ENCODE results near the gene CASP5. TPM values are rescaled to one million over a fixed set of nuclear protein-coding genes. Genes with fewer than 3 reads are reported as not detected.
"Not testable (repeated sequence)": the region's sequence is repeated elsewhere in the genome, so short reads cannot be mapped to it uniquely, and the experiment has no call there.

The CASP5 gene
- total RNA-seq, 4 donors from 2014 or later = 0.30 TPM; not detected in 3

DNA sequence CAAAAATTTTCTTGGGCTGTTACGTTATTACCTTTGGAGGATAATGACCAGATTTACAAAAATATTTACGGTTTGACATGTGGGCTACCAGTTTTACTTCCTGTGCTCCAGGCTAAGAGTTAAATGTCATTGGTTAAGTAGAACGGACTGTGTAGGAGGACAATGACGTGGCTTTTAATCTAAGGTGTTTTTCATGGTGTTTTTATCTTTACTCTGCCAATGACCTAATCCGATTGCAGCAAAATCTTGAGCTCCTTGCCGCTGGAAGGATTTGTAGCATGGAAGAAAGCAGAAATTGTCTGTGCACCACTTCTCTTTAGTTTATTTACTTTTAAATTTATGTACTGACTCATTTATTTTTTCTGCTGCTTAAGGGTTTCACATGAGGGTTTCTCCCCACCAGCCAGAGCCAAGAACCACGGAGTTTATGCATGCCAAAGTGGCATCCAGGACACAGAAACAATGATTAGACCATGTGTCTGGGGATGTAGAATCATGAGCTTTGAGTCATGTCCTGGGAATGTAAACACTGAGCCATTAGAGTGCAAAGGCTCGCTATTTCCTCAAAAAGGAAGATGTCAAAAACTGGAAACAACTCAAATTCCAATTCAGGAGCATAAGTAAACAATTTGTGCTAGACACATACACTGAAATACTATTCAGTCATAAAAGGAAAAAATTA lies 24.1 kb upstream of the CASP5 start:
- Histone ChIP-seq H3K9me3 (no peaks in the 10 kb centered on the region), H3K4me3 (no peak overlapping the region), H3K36me3 (no peaks in the 10 kb centered on the region), H3K27me3 (no peaks in the 10 kb centered on the region), H3K27ac (no peak overlapping the region), H3K4me1 (peaks cover 0 to 33% (median 5%) of the 10 kb centered on the region in 4 donors)
- DNase-seq (ENCODE audit: low spot score in 2 of 2) = no peak
- 39 to 66% methylated on average over 8 of the region's 8 CpGs for whole genome bisulfite sequencing, 2 donors
- TF ChIP-seq EP300 (IDR thresholded peaks at IDR 0.05) (peak; percentile 25 to 62), CTCF (IDR thresholded peaks at IDR 0.05) (no peak)

GRCh38 chr11:105045676-105046296 lies 22.8 kb upstream of the CASP5 start:
- H3K36me3 ChIP-seq = peaks cover 0 to 6% (median 0%) of the 10 kb centered on the region in 3 donors
- no peaks in the 10 kb centered on the region for H3K9me3 ChIP-seq
- DNase-seq (ENCODE audit: low spot score in 2 of 2) = no peak
- peak overlapping the region in 2 of 4 donors; percentile 44 to 48 for H3K4me3 ChIP-seq
- no peaks in the 10 kb centered on the region for H3K27me3 ChIP-seq
- WGBS, 2 donors = 65 to 68% methylated on average over 5 of the region's 5 CpGs
- H3K4me1 ChIP-seq = peaks cover 0 to 33% (median 5%) of the 10 kb centered on the region in 4 donors
- TF ChIP-seq CTCF (IDR thresholded peaks at IDR 0.05) = no peak
- TF ChIP-seq POLR2A (IDR thresholded peaks at IDR 0.05) = no peak
- no peak for TF ChIP-seq EP300 (IDR thresholded peaks at IDR 0.05)
- peak overlapping the region in 3 of 4 donors; percentile 73 to 81 (median 75) for H3K27ac ChIP-seq

DNA sequence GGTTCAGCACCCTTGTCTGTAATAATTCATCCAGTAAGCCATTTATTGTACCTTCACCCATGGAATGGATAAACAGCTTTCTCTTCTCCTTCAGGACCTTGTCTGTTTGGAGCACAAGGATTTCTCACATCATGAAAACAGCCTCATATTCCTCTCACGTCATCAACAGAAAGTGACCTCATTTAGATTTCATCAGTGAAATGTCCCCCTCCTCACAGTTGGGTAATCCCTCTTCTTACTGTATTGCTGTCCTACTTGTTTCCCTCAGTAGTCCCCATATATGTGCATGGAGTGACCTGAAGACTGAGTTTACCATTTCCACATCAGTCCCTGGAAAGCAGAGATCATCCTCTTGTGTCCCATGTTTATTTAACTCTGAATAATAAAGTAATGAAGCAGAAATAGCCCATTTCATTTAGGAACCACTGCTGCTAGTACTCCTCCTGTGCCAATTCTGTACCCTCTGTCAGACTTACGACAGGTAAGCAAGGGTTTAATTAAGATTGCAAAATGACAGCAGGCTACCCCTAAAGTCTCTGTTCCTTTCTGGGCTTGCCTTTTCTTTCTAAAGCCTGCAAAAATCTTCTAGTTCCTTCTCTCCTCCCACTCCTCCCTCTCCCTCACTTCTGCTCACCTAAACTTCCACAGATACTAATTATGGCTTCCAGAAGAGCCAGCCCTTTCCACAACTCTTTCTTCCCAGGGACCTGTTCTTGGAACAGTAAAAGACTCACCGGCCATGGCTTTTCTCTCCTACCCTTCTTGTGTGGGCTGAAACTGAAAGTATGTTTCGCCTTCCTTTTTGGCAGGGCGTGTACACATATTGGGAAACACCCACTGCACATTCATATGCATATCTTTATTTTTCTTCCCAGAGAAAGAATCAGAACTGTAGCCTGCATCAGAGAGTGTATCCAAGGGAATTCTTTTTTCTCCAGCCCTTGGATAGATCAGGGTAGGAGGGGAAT lies 21.9 kb upstream of the CASP5 start, which contains the start of gene CARD16:
TSS of gene CARD16 (minus strand) at position 779 of the 968 bp plus-strand sequence. CDS start at position 741, 38 bp downstream.
- peaks cover 0 to 13% (median 0%) of the 10 kb centered on the region in 3 donors for H3K36me3 ChIP-seq
- H3K27ac ChIP-seq = peak within 1 kb of the TSS in 3 of 4 donors; percentile 73 to 81 (median 75)
- peak in 1 of 2 donors; percentile 37 for DNase-seq (ENCODE audit: low spot score in 2 of 2)
- TF ChIP-seq EP300 (IDR thresholded peaks at IDR 0.05) = peak in 1 of 2 donors; percentile 62
- WGBS, 2 donors = 21 to 29% methylated on average over 5 of the region's 5 CpGs
- not testable (repeated sequence) for H3K27me3 ChIP-seq, H3K9me3 ChIP-seq
- peaks cover 0 to 33% (median 5%) of the 10 kb centered on the region in 4 donors for H3K4me1 ChIP-seq
- peak within 1 kb of the TSS; percentile 5 to 48 (median 34) for H3K4me3 ChIP-seq

DNA sequence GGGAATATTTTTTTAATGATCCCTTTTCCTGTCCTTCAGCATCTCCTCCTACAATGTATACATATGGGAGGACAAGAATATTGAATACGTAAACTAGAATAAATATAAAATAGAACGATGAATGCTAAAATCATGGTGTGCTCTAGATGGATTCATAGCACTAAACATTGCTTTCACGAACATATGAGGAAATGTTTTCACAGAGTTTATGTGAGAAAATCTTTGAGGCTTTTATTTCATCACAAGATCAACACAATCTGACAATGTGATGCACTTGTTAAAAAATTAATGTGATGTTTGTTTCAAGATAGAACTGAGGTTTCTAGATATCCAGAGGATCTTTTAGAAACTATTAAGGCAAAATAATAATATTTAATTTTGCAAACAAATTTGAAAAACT lies 19.2 kb upstream of the CASP5 start:
- no peak overlapping the region for H3K27ac ChIP-seq
- peaks cover 0 to 13% (median 0%) of the 10 kb centered on the region in 3 donors for H3K36me3 ChIP-seq
- H3K4me3 ChIP-seq = no peak overlapping the region
- DNase-seq (ENCODE audit: low spot score in 2 of 2) = no peak
- peaks cover 0 to 3% (median 0%) of the 10 kb centered on the region in 4 donors for H3K9me3 ChIP-seq
- no peaks in the 10 kb centered on the region for H3K27me3 ChIP-seq
- TF ChIP-seq POLR2A (IDR thresholded peaks at IDR 0.05) (no peak), EP300 (IDR thresholded peaks at IDR 0.05) (no peak), CTCF (IDR thresholded peaks at IDR 0.05) (no peak)
- H3K4me1 ChIP-seq = peaks cover 0 to 30% (median 5%) of the 10 kb centered on the region in 4 donors
- WGBS, 2 donors = 44 to 76% methylated on average over 3 of the region's 3 CpGs

DNA sequence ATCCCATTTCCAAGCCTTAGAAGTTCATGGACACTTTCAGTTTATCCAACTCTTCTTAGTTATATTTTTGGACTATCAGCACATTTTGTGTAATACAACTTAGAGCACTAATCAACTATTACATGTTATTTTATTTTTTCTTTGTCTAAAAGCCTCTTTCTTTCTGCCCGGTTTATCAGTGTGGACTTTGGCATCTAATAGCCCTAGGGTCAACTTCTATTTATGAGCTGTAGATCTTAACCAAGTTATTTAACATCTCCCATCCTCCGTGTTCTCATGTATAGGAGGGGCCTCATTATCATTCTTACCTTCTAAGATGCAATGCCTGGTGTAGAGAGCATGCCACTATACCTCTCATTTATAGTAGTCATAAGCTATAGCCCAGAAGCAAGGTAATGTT lies 17.7 kb upstream of the CASP5 start:
- H3K36me3 ChIP-seq = peaks cover 0 to 13% (median 0%) of the 10 kb centered on the region in 3 donors
- H3K4me1 ChIP-seq = peaks cover 0 to 28% (median 5%) of the 10 kb centered on the region in 4 donors
- DNase-seq (ENCODE audit: low spot score in 2 of 2) = no peak
- no peak overlapping the region for H3K4me3 ChIP-seq
- no peak for TF ChIP-seq POLR2A (IDR thresholded peaks at IDR 0.05)
- TF ChIP-seq EP300 (IDR thresholded peaks at IDR 0.05) = no peak
- no peak for TF ChIP-seq CTCF (IDR thresholded peaks at IDR 0.05)
- no peaks in the 10 kb centered on the region for H3K27me3 ChIP-seq
- peaks cover 0 to 5% (median 0%) of the 10 kb centered on the region in 4 donors for H3K9me3 ChIP-seq
- 61 to 77% methylated on average over 2 of the region's 2 CpGs for WGBS, 2 donors
- H3K27ac ChIP-seq = no peak overlapping the region

Measured in tibial nerve (tissue), 4 donors.